ENCODE results near the gene HOXA9. TPM values are rescaled to one million over a fixed set of nuclear protein-coding genes. Genes with fewer than 3 reads are reported as not detected.
A peak's percentile ranks its signal among the peaks of the same experiment; 100 is the strongest.

HOXA9 gene
- total and polyA plus RNA-seq, 2 experiments from 2014 or later = 3.6 to 4.4 TPM

DNA sequence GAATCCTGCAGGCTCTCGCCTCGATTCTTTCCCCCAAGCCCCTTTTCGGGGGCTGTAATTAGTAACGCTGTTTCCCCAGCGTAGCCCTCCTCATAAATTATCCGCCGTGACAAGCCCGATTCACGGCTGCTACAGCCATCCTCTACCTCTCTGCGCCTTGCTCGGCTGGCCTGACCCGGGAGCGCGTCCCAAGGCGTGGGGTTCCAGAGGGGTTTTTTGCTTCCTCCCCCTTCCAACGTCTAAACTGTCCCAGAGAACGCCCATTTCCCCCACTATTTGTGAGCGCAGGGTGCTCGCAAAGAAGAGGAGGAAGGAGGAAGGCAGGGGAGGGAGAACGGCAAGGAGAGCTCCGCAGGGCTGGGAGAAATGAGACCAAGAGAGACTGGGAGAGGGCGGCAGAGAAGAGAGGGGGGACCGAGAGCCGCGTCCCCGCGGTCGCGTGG lies 22.7 kb downstream of the HOXA9 start:
- Histone ChIP-seq H3K9me3 (ENCODE audit: low read depth) (no peaks in the 10 kb centered on the region), H3K27me3 (peaks cover 100% of the 10 kb centered on the region), H4K20me1 (ENCODE audit: insufficient read depth, poor library complexity, severe bottlenecking) (no peaks in the 10 kb centered on the region), H3K27ac (no peak overlapping the region), H3K36me3 (replicated peaks; ENCODE audit: insufficient read depth, low read depth) (no peaks in the 10 kb centered on the region), H3K9me2 (replicated peaks; ENCODE audit: insufficient read depth) (no peaks in the 10 kb centered on the region), H3K79me2 (no peaks in the 10 kb centered on the region), H3K4me2 (peak overlapping the region; percentile 96), H3K4me1 (ENCODE audit: insufficient read depth) (peaks cover 20% of the 10 kb centered on the region), H3K4me3 (peak overlapping the region; percentile 10), H2AFZ (peak overlapping the region; percentile 68)
- TF ChIP-seq EZH2 (IDR thresholded peaks at IDR 0.05; ENCODE audit: borderline replicate concordance) (peak; percentile 95), EZH2phosphoT487 (IDR thresholded peaks at IDR 0.05; ENCODE audit: low read depth, severe bottlenecking, unreplicated experiment) (peak; percentile 41)
- TF ChIP-seq, protein P1, sequence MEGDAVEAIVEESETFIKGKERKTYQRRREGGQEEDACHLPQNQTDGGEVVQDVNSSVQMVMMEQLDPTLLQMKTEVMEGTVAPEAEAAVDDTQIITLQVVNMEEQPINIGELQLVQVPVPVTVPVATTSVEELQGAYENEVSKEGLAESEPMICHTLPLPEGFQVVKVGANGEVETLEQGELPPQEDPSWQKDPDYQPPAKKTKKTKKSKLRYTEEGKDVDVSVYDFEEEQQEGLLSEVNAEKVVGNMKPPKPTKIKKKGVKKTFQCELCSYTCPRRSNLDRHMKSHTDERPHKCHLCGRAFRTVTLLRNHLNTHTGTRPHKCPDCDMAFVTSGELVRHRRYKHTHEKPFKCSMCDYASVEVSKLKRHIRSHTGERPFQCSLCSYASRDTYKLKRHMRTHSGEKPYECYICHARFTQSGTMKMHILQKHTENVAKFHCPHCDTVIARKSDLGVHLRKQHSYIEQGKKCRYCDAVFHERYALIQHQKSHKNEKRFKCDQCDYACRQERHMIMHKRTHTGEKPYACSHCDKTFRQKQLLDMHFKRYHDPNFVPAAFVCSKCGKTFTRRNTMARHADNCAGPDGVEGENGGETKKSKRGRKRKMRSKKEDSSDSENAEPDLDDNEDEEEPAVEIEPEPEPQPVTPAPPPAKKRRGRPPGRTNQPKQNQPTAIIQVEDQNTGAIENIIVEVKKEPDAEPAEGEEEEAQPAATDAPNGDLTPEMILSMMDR (IDR thresholded peaks at IDR 0.05; ENCODE audit: poor library complexity) = no peak
- 10% methylated on average over 28 of the region's 29 CpGs for WGBS (ENCODE audit: low lambda C conversion rate, missing lambda C conversion rate)
- DNase-seq (ENCODE audit: low spot score) = no peak

DNA sequence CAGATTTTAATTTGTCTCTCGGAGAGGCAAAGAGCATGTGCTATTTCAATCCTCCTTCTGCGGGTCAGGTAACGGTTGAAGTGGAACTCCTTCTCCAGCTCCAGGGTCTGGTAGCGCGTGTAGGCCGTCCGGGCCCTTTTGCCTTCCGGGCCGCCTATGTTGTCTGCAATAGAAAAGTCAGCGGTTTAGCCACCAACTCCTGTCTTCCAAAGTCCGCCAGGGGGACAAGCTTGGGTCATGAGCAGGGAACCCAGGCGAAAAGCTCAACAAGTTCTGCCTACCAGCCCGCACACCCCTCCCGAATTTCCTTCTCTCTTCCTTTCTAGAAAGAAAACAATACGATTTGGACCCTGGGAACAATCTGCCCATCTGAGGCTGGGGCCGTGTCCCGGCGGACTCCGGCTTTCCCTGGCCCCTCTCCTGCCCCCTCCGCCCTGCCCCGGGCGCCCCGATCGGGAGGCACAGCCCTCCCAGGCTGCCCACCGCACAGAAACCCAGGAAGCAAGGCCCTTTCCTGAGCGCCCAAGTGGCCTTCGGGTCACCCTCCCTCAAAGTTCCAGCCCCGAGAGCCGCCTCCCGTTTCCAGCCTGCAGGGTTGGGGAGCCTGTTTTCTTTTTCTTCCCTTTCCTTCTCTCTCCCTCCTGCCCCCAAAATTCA lies 23.3 kb downstream of the HOXA9 start:
- H3K9me3 ChIP-seq (ENCODE audit: low read depth) = no peaks in the 10 kb centered on the region
- WGBS (ENCODE audit: low lambda C conversion rate, missing lambda C conversion rate) = 26% methylated on average over 26 of the region's 30 CpGs
- H3K4me3 ChIP-seq = peak overlapping the region; percentile 10
- no peak for TF ChIP-seq EZH2phosphoT487 (IDR thresholded peaks at IDR 0.05; ENCODE audit: low read depth, severe bottlenecking, unreplicated experiment)
- TF ChIP-seq, protein P1 (IDR thresholded peaks at IDR 0.05; ENCODE audit: poor library complexity) = no peak
- no peak for TF ChIP-seq EZH2 (IDR thresholded peaks at IDR 0.05; ENCODE audit: borderline replicate concordance)
- peaks cover 100% of the 10 kb centered on the region for H3K27me3 ChIP-seq
- H3K9me2 ChIP-seq (replicated peaks; ENCODE audit: insufficient read depth) = no peaks in the 10 kb centered on the region
- H3K79me2 ChIP-seq = no peaks in the 10 kb centered on the region
- no peak for DNase-seq (ENCODE audit: low spot score)
- H3K27ac ChIP-seq = no peak overlapping the region
- H4K20me1 ChIP-seq (ENCODE audit: insufficient read depth, poor library complexity, severe bottlenecking) = no peaks in the 10 kb centered on the region
- no peaks in the 10 kb centered on the region for H3K36me3 ChIP-seq (replicated peaks; ENCODE audit: insufficient read depth, low read depth)
- peaks cover 20% of the 10 kb centered on the region for H3K4me1 ChIP-seq (ENCODE audit: insufficient read depth)
- no peak overlapping the region for H2AFZ ChIP-seq
- H3K4me2 ChIP-seq = peak overlapping the region; percentile 96

DNA sequence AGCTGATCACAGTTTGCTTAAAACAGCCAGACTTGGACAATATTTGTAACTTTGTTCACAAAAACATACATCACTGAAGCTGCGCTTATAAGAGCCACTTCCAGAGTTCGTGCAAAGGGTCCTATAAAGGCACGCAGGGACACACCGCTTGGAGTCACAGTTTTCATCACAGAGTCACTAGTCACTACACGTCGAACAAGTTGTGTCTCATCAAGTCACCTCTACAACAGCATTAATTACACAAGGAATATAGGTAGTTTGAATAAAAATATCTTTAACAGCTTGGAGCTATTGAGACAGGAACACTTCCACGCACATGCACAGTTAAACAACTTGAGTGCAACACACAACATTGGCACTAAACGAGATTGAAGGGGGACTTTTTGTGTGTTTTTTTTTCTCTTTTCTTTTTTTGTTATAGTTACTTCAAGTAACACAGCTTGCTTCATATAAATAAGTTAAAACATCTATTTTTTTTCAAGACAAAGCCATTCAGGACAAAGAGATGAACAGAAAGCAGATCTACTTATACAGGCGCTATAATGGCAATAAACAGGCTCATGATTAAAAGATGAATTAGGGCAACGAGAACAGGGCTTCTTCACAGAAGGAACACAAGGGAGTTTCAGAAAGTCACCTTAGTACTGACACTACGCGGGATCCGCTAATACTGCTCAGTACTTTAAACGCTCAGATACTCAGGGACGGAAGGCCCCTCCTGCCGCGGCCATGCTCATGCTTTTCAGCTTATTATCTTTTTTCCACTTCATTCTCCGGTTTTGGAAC lies 24.0 kb downstream of the HOXA9 start:
- Histone ChIP-seq H3K36me3 (replicated peaks; ENCODE audit: insufficient read depth, low read depth) (no peaks in the 10 kb centered on the region), H3K9me3 (ENCODE audit: low read depth) (no peaks in the 10 kb centered on the region), H3K4me1 (ENCODE audit: insufficient read depth) (peaks cover 20% of the 10 kb centered on the region), H2AFZ (no peak overlapping the region), H4K20me1 (ENCODE audit: insufficient read depth, poor library complexity, severe bottlenecking) (no peaks in the 10 kb centered on the region), H3K4me3 (no peak overlapping the region), H3K79me2 (no peaks in the 10 kb centered on the region), H3K4me2 (peak overlapping the region; percentile 96), H3K27ac (no peak overlapping the region), H3K27me3 (peaks cover 98% of the 10 kb centered on the region), H3K9me2 (replicated peaks; ENCODE audit: insufficient read depth) (no peaks in the 10 kb centered on the region)
- no peak for TF ChIP-seq EZH2 (IDR thresholded peaks at IDR 0.05; ENCODE audit: borderline replicate concordance)
- peak; percentile 13 for TF ChIP-seq EZH2phosphoT487 (IDR thresholded peaks at IDR 0.05; ENCODE audit: low read depth, severe bottlenecking, unreplicated experiment)
- TF ChIP-seq, protein P1 (IDR thresholded peaks at IDR 0.05; ENCODE audit: poor library complexity) = no peak
- WGBS (ENCODE audit: low lambda C conversion rate, missing lambda C conversion rate) = 63% methylated on average over 18 of the region's 18 CpGs
- no peak for DNase-seq (ENCODE audit: low spot score)

Measured in hepatocyte (in vitro differentiated cells).